Hepatocyte (in vitro differentiated cells): ENCODE data around the gene USP22. TPM values are rescaled to one million over a fixed set of nuclear protein-coding genes. Genes with fewer than 3 reads are reported as not detected.

Experiments used
- DNase-seq: peaks from one replicate; pipeline ENCODE4 v3.0.0-alpha.2; 2016; ENCODE audit warnings: low spot score
- H2AFZ ChIP-seq: fragments of 200-600 bp; sonication (generic); 2 replicates; pipeline ENCODE4 v1.6.0; 2016; ENCODE audit warnings: antibody characterized with exemption, mild to moderate bottlenecking
- H3K27ac ChIP-seq: fragments of 200-600 bp; sonication (generic); 2 replicates; pipeline ENCODE4 v1.5.1; 2016; ENCODE audit warnings: mild to moderate bottlenecking
- H3K27me3 ChIP-seq: fragments of 200-600 bp; sonication (generic); 2 replicates; pipeline ENCODE4 v1.6.1; 2016
- H3K36me3 ChIP-seq: fragments of 200-600 bp; sonication (generic); replicated peaks from 2 replicates; pipeline ENCODE4 v1.5.1; 2016; ENCODE audit warnings: low read depth; ENCODE audit not compliant: insufficient read depth
- H3K4me1 ChIP-seq: fragments of 200-600 bp; sonication (generic); 2 replicates; pipeline ENCODE4 v1.5.1; 2016; ENCODE audit warnings: mild to moderate bottlenecking, moderate library complexity; ENCODE audit not compliant: insufficient read depth
- H3K4me2 ChIP-seq: fragments of 200-600 bp; sonication (generic); 2 replicates; pipeline ENCODE4 v1.6.0; 2016
- H3K4me3 ChIP-seq: fragments of 200-600 bp; sonication (generic); 2 replicates; pipeline ENCODE4 v1.5.1; 2016; ENCODE audit warnings: mild to moderate bottlenecking
- H3K79me2 ChIP-seq: fragments of 200-600 bp; sonication (generic); 2 replicates; pipeline ENCODE4 v1.6.0; 2017; ENCODE audit warnings: mild to moderate bottlenecking
- H3K9me2 ChIP-seq: fragments of 200-600 bp; sonication (generic); replicated peaks from 2 replicates; pipeline ENCODE4 v1.6.0; 2017; ENCODE audit warnings: mild to moderate bottlenecking; ENCODE audit not compliant: insufficient read depth
- H3K9me3 ChIP-seq: fragments of 200-600 bp; sonication (generic); 2 replicates; pipeline ENCODE4 v1.5.1; 2016; ENCODE audit warnings: low read depth, mild to moderate bottlenecking
- H4K20me1 ChIP-seq: fragments of 200-600 bp; sonication (generic); 2 replicates; pipeline ENCODE4 v1.6.0; 2016; ENCODE audit warnings: mild to moderate bottlenecking; ENCODE audit not compliant: insufficient read depth, poor library complexity, severe bottlenecking
- CTCF ChIP-seq: fragments of 200-600 bp; sonication (generic); IDR thresholded peaks from 2 replicates; pipeline ENCODE4 v1.5.1; 2016; ENCODE audit warnings: antibody characterized with exemption, mild to moderate bottlenecking; ENCODE audit not compliant: poor library complexity
- EZH2 ChIP-seq: fragments of 200-600 bp; sonication (generic); IDR thresholded peaks from 2 replicates; pipeline ENCODE4 v1.6.1; 2016; ENCODE audit warnings: antibody characterized with exemption, mild to moderate bottlenecking, borderline replicate concordance
- EZH2phosphoT487 ChIP-seq: fragments of 200-600 bp; sonication (generic); IDR thresholded peaks from one replicate; pipeline ENCODE4 v1.6.1; 2018; ENCODE audit warnings: antibody characterized with exemption, mild to moderate bottlenecking, low read depth, moderate library complexity; ENCODE audit not compliant: unreplicated experiment, severe bottlenecking
- whole genome bisulfite sequencing: methylation state at CpG from one replicate; pipeline ENCODE4 v1.1.6; 2016; ENCODE audit warnings: low lambda C conversion rate; ENCODE audit errors: missing lambda C conversion rate; 5-methylcytosine and 5-hydroxymethylcytosine counted together
- polyA plus RNA-seq: library from polyadenylated mRNA; unstranded; fragments of >200 nt; fragmentation: Nextera tagmentation; extraction: Ambion mirVana; gene quantifications from 2 replicates; pipeline ENCODE4 v1.2.1, GENCODE V29; 2016
- total RNA-seq: library from RNA; depleted of rRNA; stranded (reverse); fragments of >200 nt; gene quantifications from 2 replicates; pipeline ENCODE4 v1.2.3, GENCODE V29; 2014

Gene USP22
- total and polyA plus RNA-seq, 2 experiments from 2014 or later = 84.0 to 157 TPM

GRCh38 chr17:20988001-20988636 is 54.7 kb downstream of the USP22 start:
- Histone ChIP-seq H3K4me3 (no peak overlapping the region), H3K9me3 (no peaks in the 10 kb centered on the region), H3K36me3 (no peaks in the 10 kb centered on the region), H3K79me2 (no peaks in the 10 kb centered on the region), H2AFZ (no peak overlapping the region), H3K27me3 (no peaks in the 10 kb centered on the region), H3K4me1 (no peaks in the 10 kb centered on the region), H3K27ac (no peak overlapping the region), H3K4me2 (no peak overlapping the region), H4K20me1 (no peaks in the 10 kb centered on the region), H3K9me2 (no peaks in the 10 kb centered on the region)
- 90% methylated on average over 11 of the region's 11 CpGs for WGBS
- no peak for DNase-seq
- TF ChIP-seq CTCF (no peak), EZH2 (no peak), EZH2phosphoT487 (no peak)

- no peaks in the 10 kb centered on the region for H3K9me3 ChIP-seq
- H3K27ac ChIP-seq = no peak overlapping the region
- H3K27me3 ChIP-seq = no peaks in the 10 kb centered on the region
- no peaks in the 10 kb centered on the region for H3K4me1 ChIP-seq
- H4K20me1 ChIP-seq = no peaks in the 10 kb centered on the region
- H3K4me3 ChIP-seq = no peak overlapping the region
- H3K9me2 ChIP-seq = no peaks in the 10 kb centered on the region
- H2AFZ ChIP-seq = no peak overlapping the region
- 94% methylated on average over 5 of the region's 5 CpGs for WGBS
- no peaks in the 10 kb centered on the region for H3K36me3 ChIP-seq
- H3K79me2 ChIP-seq = no peaks in the 10 kb centered on the region
- DNase-seq = no peak
- TF ChIP-seq EZH2phosphoT487 (no peak), EZH2 (no peak), CTCF (no peak)
- no peak overlapping the region for H3K4me2 ChIP-seq
Observed at GRCh38 chr17:20987511-20987910, 55.3 kb downstream of the USP22 start.

- H3K9me2 ChIP-seq = no peaks in the 10 kb centered on the region
- no peak for DNase-seq
- 98% methylated on average over 7 of the region's 7 CpGs for WGBS
Observed at GRCh38 chr17:20986767-20987510, 55.9 kb downstream of the USP22 start.

More at GRCh38 chr17:20986767-20987510, 55.9 kb downstream of the USP22 start:
- Histone ChIP-seq H3K4me1 (no peaks in the 10 kb centered on the region), H3K9me3 (no peaks in the 10 kb centered on the region), H4K20me1 (no peaks in the 10 kb centered on the region), H3K27ac (no peak overlapping the region), H3K27me3 (no peaks in the 10 kb centered on the region), H3K79me2 (no peaks in the 10 kb centered on the region), H2AFZ (no peak overlapping the region), H3K4me2 (no peak overlapping the region), H3K4me3 (no peak overlapping the region), H3K36me3 (no peaks in the 10 kb centered on the region)
- TF ChIP-seq EZH2phosphoT487 (no peak), EZH2 (no peak), CTCF (no peak)
